Body of pancreas (tissue), 4 donors: ENCODE results near the gene VMAC.

ENCODE experiments used
- CTCF ChIP-seq, 7 experiments: fragments of 450-650 bp in 4 of 7; fragments of 200-600 bp in 3 of 7; sonication (generic) in 3 of 7; IDR thresholded peaks; one replicate each; pipeline ENCODE4 v1.5.1; 2016 to 2019; ENCODE audit warnings: antibody characterized with exemption in 7 of 7
- POLR2A ChIP-seq, 3 donors: fragments of 450-650 bp; IDR thresholded peaks; one replicate each; pipeline ENCODE4 v1.6.1; 2016; ENCODE audit warnings: antibody characterized with exemption in 3 of 3, mild to moderate bottlenecking in 2 of 3

- no peak for TF ChIP-seq CTCF (IDR thresholded peaks at IDR 0.05)
- no peak for TF ChIP-seq POLR2A (IDR thresholded peaks at IDR 0.05)
Observed at GRCh38 chr19:5925830-5926427, 21.3 kb downstream of the VMAC start.
